Stimulated activated CD8-positive, alpha-beta memory T cell treated with anti-CD3 and anti-CD28 coated beads, Interleukin-12 subunit alpha, Interleukin-12 subunit beta, amount 100 ng/mL, for 24 hours (primary cell): ENCODE data around the gene ZNF407.

Experiments used
- DNase-seq: peaks from one replicate; pipeline ENCODE4 v3.0.0-alpha.2; 2020; ENCODE audit errors: extremely low read depth

Gene ZNF407

GRCh38 chr18:74826572-74826971 is 228.9 kb downstream of the ZNF407 start:
- no peak for DNase-seq

DNA sequence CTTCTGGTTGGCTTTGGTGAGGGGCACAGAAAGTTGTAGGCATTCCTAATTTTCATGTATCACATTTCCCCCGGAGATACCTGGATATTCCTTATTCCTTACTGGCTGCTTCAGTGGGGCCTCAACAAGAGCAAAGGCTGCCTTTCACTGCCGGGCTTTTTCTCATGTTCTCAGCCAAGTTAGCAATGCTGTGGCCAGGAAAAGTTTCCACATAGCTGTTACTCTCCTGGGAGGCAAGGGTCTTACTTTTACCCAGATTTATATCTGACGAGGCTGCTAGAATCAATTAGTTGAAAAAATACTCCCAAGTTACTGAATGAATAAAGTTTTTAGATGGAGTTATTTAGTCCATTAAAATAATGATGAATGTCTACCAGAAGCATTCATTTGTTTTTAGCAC is 230.5 kb downstream of the ZNF407 start:
- DNase-seq, result no peak

GRCh38 chr18:74831571-74832250 is 234.0 kb downstream of the ZNF407 start:
- DNase-seq, result no peak

DNA sequence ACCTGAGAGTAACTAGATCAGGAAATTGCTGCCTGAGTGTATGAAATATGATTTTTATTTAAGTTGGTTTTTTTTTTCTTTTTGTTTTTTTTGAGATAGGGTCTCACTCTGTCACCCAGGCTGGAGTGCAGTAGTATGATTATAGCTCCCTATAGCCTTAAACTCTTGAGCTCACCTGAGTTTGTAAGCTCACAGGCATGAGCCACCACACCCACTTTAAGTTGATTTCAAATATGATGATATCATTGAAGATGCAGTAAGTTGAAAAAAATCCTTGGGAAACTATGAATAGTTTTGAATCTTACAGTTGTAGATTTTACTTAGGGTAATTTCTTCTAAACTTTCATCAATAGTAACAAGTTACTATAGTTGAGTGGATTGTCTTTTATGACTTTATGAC is 234.7 kb downstream of the ZNF407 start:
- no peak for DNase-seq

DNA sequence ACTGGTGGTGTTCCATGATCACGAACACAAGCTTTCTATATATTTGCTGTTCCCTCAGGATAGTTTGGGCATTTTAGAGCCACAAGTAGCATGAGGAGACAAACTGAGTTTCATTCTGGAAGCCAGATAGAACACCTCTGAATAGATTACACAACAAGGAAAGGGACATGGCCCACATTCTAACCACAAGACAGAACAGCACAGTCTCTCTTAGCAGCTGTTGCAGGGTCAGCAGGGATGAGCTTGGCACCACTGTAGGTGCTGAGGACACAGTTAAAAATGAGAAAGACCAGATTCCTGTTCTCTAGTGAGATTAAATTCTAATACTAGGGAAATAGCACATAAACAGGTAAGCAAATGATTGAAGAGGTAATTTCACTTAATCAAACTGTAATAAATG is 235.3 kb downstream of the ZNF407 start:
- no peak for DNase-seq

GRCh38 chr18:74834424-74835309 is 237.0 kb downstream of the ZNF407 start:
- no peak for DNase-seq

GRCh38 chr18:74836296-74837139 is 238.8 kb downstream of the ZNF407 start:
- DNase-seq, result no peak

DNA sequence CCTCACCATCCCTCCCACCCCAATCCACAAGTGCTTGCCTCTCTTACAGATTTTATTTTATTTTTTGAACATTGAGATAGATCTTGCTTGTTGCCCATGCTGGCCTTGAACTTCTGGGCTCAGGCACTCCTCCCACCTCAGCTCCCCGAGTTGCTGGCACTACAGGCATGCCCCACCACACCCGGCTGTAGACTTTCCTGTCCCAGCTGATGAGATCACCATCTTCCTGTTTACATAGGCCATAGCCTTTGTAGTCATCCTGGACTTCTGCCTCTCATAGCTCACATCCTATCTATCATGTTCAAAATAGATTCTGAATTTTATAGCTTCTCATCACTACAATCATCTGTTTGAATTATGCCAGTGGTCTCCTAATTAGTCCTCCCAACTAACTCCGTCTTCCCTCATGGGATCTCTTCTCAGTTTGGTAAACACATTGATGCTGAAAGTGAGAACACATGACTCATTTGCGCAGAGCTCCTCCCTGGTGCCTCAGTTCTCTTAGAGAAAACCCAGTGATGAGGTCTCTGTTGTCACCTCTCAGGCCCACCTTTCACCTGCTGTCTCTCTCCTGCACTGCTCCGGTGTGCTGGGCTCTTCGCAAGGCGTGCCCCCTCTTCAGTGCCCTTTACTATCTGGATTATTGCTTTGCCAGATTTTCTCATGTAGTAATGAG is 243.0 kb downstream of the ZNF407 start:
- no peak for DNase-seq

DNA sequence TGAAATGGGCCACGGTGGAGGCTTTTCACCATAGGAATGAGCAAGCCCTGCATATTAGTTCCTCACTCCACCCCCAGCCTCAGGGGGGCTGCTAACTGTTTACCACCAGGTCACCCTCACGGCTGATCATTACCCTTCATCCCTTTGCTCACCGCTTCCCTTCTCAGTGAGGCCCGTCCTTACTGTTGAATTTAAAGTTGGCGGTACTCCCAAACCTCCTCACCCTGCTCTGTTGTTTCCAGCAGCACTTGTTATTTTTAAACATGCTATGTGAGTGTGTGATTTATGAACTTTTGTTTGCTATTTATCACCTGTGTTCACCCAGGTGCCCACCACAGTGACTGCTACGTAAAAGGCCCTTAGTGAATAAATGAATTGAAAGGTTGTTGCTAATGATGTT is 243.6 kb downstream of the ZNF407 start:
- DNase-seq, result no peak

GRCh38 chr18:74849301-74849700 is 251.6 kb downstream of the ZNF407 start:
- DNase-seq, result no peak

- DNase-seq, result no peak
These were observed 258.8 kb downstream of the ZNF407 start for GRCh38 chr18:74856434-74856833.

- DNase-seq, result no peak
These were observed 259.3 kb downstream of the ZNF407 start for GRCh38 chr18:74856928-74857327.

DNA sequence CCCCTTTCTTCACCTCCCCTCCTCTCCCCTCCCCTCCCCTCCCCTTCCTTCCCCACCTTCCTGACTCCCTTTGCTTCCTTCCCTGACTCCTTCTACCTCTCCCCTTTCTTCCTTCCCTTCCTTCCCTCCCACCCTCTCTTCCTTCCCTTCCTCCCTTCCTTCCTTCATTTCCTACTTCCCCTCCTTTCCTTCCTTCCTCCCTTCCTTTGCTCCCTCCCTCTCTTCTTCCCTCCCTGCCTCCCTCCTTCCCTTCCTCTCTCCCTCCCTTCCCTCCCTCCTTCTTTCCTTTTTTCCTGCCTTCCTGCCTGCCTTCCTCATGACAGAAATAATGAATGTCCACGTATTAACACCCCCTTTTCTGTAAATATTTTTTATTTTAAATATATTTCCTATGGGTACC is 260.2 kb downstream of the ZNF407 start:
- no peak for DNase-seq

GRCh38 chr18:74861154-74861553 is 263.5 kb downstream of the ZNF407 start:
- no peak for DNase-seq

DNA sequence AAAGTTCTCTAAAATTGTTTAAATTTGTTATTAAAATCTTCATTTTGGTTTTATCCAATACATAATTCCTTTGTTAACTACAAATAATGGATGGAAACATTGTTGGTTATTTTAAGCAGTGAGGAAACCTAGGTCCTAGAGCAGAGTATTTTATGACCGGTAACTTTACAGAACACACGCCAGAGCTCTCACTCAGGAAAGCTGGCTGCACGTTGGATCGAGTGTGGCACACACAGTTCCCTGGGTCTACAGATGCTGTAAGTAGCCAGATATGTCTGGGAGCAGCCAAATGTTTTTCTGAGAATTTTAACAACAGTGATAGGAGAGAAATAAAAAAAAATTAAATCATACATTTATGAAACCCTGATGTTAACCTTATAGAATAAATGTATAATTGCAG is 264.4 kb downstream of the ZNF407 start:
- no peak for DNase-seq

GRCh38 chr18:74866577-74866976 is 268.9 kb downstream of the ZNF407 start:
- DNase-seq, result no peak

- no peak for DNase-seq
These were observed 270.8 kb downstream of the ZNF407 start for GRCh38 chr18:74868461-74868860.

DNA sequence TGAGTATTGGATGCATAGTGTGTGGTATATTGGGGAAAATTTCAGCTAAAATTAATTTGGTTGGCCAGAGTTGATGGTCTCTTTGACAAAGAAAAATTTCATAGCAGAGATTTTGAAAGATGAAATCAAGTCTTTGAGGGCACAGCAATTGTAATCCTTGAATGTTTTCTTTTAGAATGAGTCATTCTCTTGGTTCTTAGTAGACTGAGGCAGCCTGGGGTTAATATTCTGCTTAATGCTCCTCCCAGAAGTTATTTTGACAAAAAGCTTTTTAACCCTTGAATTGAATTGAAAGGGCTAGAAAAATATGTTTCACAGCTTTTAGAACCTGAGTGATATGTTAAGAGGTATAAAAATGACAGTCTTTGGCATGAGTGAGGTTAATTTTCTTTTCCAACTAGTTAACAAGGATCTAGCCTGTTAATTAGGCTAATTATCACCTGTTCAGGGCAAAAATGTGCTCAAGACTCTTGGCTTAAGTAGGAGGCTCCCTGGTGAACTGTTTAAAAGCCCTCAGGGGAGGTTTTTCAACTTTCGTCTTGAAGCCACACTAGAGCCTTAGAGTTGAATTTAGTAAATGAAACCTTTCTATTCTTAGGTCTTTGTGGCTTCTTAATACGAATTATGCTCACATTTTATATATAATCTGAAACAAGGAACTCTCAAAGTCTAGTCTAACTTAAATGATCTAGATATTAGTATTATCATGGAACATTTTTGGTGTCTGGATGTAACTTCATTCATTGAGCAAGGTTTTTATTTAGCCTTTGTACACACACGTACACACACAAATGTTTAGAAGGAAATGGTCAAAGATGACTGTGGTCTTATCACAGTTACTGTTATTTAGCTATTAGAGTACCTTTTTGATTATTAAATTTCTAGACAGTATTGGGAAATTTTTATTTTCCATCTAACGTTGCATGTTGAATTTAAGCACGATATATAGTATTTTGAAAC is 272.5 kb downstream of the ZNF407 start:
- no peak for DNase-seq

DNA sequence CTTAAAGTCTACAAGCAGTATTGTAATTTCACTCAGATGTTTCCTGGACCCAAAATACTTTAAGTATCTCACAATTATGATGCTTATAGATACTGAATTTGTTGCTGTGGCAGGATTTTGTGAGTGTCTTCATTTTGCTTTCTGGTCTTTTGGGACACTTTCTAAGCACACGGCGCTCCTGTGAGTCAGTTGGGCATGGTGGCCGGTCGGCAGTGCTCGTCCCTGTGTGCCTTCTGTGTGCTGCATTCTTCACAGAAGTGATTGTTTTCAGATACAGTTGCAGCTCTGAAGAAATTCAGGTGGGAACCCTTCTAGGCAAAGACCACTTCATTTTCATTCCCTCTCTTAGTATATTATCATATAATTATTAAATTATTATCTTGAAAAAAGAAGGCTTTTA is 273.3 kb downstream of the ZNF407 start:
- DNase-seq, result no peak

DNA sequence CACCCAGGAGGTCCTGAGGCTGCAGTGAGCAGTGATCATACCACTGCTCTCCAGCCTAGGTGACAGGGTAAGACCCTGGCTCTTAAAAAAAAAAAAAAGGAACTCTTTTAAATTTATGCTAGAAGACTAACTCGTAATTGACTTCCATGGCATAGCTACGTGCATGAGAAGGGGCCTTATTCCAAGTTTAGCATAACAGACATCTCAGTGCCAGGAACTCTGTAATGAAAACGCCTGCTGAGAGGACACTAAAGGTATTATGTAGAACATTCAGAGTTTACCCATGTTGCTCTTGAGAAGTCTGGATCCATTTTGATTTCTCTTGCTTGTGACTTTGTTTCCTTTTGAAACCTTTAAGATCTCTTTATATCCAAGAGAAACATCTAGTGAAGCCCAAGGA is 276.0 kb downstream of the ZNF407 start:
- no peak for DNase-seq

- DNase-seq, result no peak
These were observed 276.7 kb downstream of the ZNF407 start for GRCh38 chr18:74874351-74874750.
